Keratinocyte (primary cell): ENCODE measurements around the gene GALNT2. TPM values are rescaled to one million over a fixed set of nuclear protein-coding genes. Genes with fewer than 3 reads are reported as not detected.

Source experiments
- DNase-seq: peaks from one replicate; pipeline ENCODE4 v3.0.0-alpha.2; 2011; ENCODE audit warnings: low read depth, missing footprints, low spot score
- FAIRE-seq: peaks from 2 replicates; lab custom pipeline; 2011; peaks lifted over from hg19 to GRCh38; lab: Jason Lieb, UNC
- H2AFZ ChIP-seq: 2 replicates; pipeline ENCODE4 v1.6.0; 2012; ENCODE audit warnings: low read length, control low read depth, inconsistent platforms; ENCODE audit not compliant: control insufficient read depth
- H3K27ac ChIP-seq: 2 replicates; pipeline ENCODE4 v1.5.1; 2011; ENCODE audit warnings: low read length; ENCODE audit not compliant: control insufficient read depth, insufficient read depth
- H3K27me3 ChIP-seq: 3 replicates; pipeline ENCODE4 v1.6.0; 2011; ENCODE audit warnings: low read length; ENCODE audit not compliant: control insufficient read depth, insufficient read depth; ENCODE audit errors: extremely low read depth
- H3K36me3 ChIP-seq, 2 experiments: 2 replicates in 1 of 2; 3 replicates in 1 of 2; pipeline ENCODE4 v1.5.1; 2011; ENCODE audit warnings: low read length in 2 of 2, mild to moderate bottlenecking in 1 of 2; ENCODE audit not compliant: control insufficient read depth in 2 of 2, insufficient read depth in 2 of 2; ENCODE audit errors: extremely low read depth in 1 of 2
- H3K4me1 ChIP-seq: 3 replicates; pipeline ENCODE4 v1.5.1; 2011; ENCODE audit warnings: low read length; ENCODE audit not compliant: control insufficient read depth, insufficient read depth; ENCODE audit errors: extremely low read depth
- H3K4me2 ChIP-seq: 3 replicates; pipeline ENCODE4 v1.6.0; 2011; ENCODE audit warnings: low read depth, low read length; ENCODE audit not compliant: control insufficient read depth, insufficient read depth; ENCODE audit errors: extremely low read depth
- H3K4me3 ChIP-seq, 3 experiments: fragments of 200-600 bp in 1 of 3; sonication (generic) in 1 of 3; 2 replicates in 2 of 3; 3 replicates in 1 of 3; pipeline ENCODE4 v1.5.1; 2011 to 2016; ENCODE audit warnings: low read length in 3 of 3, mild to moderate bottlenecking in 3 of 3, control low read depth in 2 of 3, inconsistent platforms in 1 of 3, low read depth in 1 of 3, mixed read lengths in 1 of 3, mixed run types in 1 of 3, moderate library complexity in 1 of 3; ENCODE audit not compliant: control insufficient read depth in 2 of 3, insufficient read depth in 2 of 3; ENCODE audit errors: extremely low read depth in 1 of 3
- H3K79me2 ChIP-seq: 2 replicates; pipeline ENCODE4 v1.6.0; 2012; ENCODE audit warnings: low read length; ENCODE audit not compliant: control insufficient read depth, insufficient read depth
- H3K9ac ChIP-seq: 3 replicates; pipeline ENCODE4 v1.6.0; 2011; ENCODE audit warnings: low read length; ENCODE audit not compliant: control insufficient read depth, insufficient read depth; ENCODE audit errors: extremely low read depth
- H3K9me1 ChIP-seq: 3 replicates; pipeline ENCODE4 v1.6.0; 2011; ENCODE audit warnings: low read length; ENCODE audit not compliant: control insufficient read depth, insufficient read depth; ENCODE audit errors: extremely low read depth
- H3K9me3 ChIP-seq: 2 replicates; pipeline ENCODE4 v1.5.1; 2012; ENCODE audit warnings: low read depth, low read length; ENCODE audit not compliant: control insufficient read depth
- H4K20me1 ChIP-seq: 3 replicates; pipeline ENCODE4 v1.6.0; 2011; ENCODE audit warnings: low read length; ENCODE audit not compliant: control insufficient read depth, insufficient read depth; ENCODE audit errors: extremely low read depth
- EZH2 ChIP-seq: IDR thresholded peaks from one replicate; pipeline ENCODE4 v1.6.1; 2012; ENCODE audit warnings: inconsistent platforms, mild to moderate bottlenecking, low read length, moderate library complexity
- dilution Hi-C: fragments of 300-500 bp; cut with MboI; formaldehyde crosslinking; loops from one replicate; pipeline ENCODE4 v1.7.0; 2020; ENCODE audit warnings: low sequenced_read_pairs; ENCODE audit not compliant: extremely low pct_ligation_motif_present
- polyA plus RNA-seq, 5 experiments: library from polyadenylated mRNA; depleted of rRNA in 3 of 5; stranded (reverse) in 3 of 5; stranded (forward) in 1 of 5; unstranded in 1 of 5; fragments of >200 nt; gene quantifications; 1 replicate in 1 of 5; 2 replicates in 3 of 5; 3 replicates in 1 of 5; pipeline versions ENCODE4 v1.2.1 to v1.2.3, GENCODE V29; 2011 to 2012; ENCODE audit warnings: missing spikeins in 2 of 5, low read depth in 1 of 5, low replicate concordance in 1 of 5
- TF ChIP-seq, protein P1 (sequence below), 3 experiments: IDR thresholded peaks in 1 of 3; conservative IDR thresholded peaks in 1 of 3; optimal IDR thresholded peaks in 1 of 3; 2 replicates in 2 of 3; 3 replicates in 1 of 3; pipeline versions ENCODE3 to v1.5.1; 2011; ENCODE audit warnings: low read length in 3 of 3, mild to moderate bottlenecking in 3 of 3, moderate library complexity in 2 of 3, control low read depth in 1 of 3, inconsistent platforms in 1 of 3; ENCODE audit not compliant: insufficient read depth in 2 of 3; ENCODE audit errors: extremely low read depth in 1 of 3

Gene GALNT2
- polyA plus RNA-seq, 1 donor (not counting 4 experiments of a cell fraction or from before 2014, with no cell fraction given), result 61.7 TPM

DNA sequence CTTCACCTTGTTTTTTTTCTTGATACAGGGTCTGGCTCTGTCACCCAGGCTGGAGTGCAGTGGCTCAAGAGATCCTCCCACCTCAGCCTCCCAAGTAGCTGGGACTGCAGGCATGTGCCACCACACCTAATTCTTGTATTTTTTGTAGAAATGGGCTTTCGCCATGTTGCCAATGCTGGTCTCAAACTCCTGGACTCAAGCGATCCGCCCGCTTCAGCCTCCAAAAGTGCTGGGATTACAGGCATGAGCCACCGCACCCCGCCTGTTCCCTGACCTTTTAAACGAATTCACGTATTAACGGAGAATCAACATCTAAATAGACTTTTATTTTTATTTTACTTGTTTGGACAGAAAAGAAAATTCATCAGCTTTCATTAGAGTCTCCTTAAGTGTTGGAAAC, 254.3 kb downstream of the GALNT2 start:
- no peak for DNase-seq
- H3K4me1 ChIP-seq, result peaks cover 3% of the 10 kb centered on the region
- no peak overlapping the region for H2AFZ ChIP-seq
- no peak for FAIRE-seq
- no peaks in the 10 kb centered on the region for H3K9me3 ChIP-seq
- H3K79me2 ChIP-seq, result no peaks in the 10 kb centered on the region
- no peak for TF ChIP-seq EZH2
- TF ChIP-seq, protein P1, sequence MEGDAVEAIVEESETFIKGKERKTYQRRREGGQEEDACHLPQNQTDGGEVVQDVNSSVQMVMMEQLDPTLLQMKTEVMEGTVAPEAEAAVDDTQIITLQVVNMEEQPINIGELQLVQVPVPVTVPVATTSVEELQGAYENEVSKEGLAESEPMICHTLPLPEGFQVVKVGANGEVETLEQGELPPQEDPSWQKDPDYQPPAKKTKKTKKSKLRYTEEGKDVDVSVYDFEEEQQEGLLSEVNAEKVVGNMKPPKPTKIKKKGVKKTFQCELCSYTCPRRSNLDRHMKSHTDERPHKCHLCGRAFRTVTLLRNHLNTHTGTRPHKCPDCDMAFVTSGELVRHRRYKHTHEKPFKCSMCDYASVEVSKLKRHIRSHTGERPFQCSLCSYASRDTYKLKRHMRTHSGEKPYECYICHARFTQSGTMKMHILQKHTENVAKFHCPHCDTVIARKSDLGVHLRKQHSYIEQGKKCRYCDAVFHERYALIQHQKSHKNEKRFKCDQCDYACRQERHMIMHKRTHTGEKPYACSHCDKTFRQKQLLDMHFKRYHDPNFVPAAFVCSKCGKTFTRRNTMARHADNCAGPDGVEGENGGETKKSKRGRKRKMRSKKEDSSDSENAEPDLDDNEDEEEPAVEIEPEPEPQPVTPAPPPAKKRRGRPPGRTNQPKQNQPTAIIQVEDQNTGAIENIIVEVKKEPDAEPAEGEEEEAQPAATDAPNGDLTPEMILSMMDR (optimal IDR thresholded peaks at IDR 0.05 in 1 of 3, IDR thresholded peaks at IDR 0.05 in 1 of 3, conservative IDR thresholded peaks at IDR 0.05 in 1 of 3; ENCODE audit: extremely low read depth in 1 of 3, insufficient read depth in 2 of 3, low read length in 3 of 3), result no peak
- no peak overlapping the region for H3K4me2 ChIP-seq
- dilution Hi-C loops, result no loop called here
- H3K9me1 ChIP-seq, result no peaks in the 10 kb centered on the region
- no peak overlapping the region for H3K27ac ChIP-seq
- peaks cover 19% of the 10 kb centered on the region for H3K27me3 ChIP-seq
- no peaks in the 10 kb centered on the region for H4K20me1 ChIP-seq
- H3K36me3 ChIP-seq, result no peaks in the 10 kb centered on the region
- no peak overlapping the region for H3K4me3 ChIP-seq
- H3K9ac ChIP-seq, result no peak overlapping the region

DNA sequence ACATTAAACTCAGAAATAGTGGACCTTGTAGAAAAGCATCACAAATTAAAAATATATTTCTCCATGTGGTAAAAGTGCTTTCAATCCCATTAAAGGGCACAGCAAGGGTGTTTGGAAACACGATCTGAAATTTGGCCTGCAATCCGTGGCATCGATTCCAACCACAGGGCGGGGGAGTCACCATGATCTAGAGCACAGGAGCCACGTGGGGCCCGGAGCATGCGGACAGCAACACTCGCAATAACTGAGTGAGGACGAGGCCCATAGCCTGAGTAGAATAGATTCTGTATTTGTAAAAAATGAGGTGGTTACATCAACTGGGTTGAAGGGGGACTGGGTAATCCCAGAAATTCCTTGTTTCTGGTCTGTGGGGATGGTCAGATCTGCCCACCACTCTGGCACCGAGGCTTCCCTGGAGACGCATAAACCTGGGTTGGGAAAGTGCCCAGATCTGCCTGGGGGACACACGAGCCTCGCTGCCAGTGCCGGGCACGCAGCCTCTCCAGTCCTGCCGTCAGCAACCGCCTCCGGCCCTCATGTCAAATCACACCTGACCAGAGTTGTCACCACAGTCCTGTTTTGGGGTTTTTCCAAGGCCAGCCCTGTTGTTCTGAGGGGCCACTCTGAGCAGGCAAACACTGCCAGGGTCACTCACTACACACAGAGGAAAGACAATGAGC, 254.8 kb downstream of the GALNT2 start:
- no peak overlapping the region for H3K4me2 ChIP-seq
- dilution Hi-C loops, result no loop called here

More for the DNA sequence above, 254.8 kb downstream of the GALNT2 start:
- Histone ChIP-seq H3K9ac (no peak overlapping the region), H3K27ac (no peak overlapping the region), H3K9me1 (no peaks in the 10 kb centered on the region), H3K4me3 (no peak overlapping the region), H3K79me2 (no peaks in the 10 kb centered on the region), H3K4me1 (peaks cover 3% of the 10 kb centered on the region), H4K20me1 (no peaks in the 10 kb centered on the region), H3K27me3 (peaks cover 14% of the 10 kb centered on the region), H2AFZ (no peak overlapping the region), H3K36me3 (no peaks in the 10 kb centered on the region), H3K9me3 (no peaks in the 10 kb centered on the region)
- DNase-seq, result no peak
- TF ChIP-seq, protein P1 (optimal IDR thresholded peaks at IDR 0.05 in 1 of 3, IDR thresholded peaks at IDR 0.05 in 1 of 3, conservative IDR thresholded peaks at IDR 0.05 in 1 of 3; ENCODE audit: extremely low read depth in 1 of 3, insufficient read depth in 2 of 3, low read length in 3 of 3), result no peak
- TF ChIP-seq EZH2, result no peak
- no peak for FAIRE-seq
